ENCODE measurements around the gene AP2A2. TPM values are rescaled to one million over a fixed set of nuclear protein-coding genes. Genes with fewer than 3 reads are reported as not detected.

AP2A2 gene
- total RNA-seq, 1 experiment from 2014 or later: 62.0 TPM

DNA sequence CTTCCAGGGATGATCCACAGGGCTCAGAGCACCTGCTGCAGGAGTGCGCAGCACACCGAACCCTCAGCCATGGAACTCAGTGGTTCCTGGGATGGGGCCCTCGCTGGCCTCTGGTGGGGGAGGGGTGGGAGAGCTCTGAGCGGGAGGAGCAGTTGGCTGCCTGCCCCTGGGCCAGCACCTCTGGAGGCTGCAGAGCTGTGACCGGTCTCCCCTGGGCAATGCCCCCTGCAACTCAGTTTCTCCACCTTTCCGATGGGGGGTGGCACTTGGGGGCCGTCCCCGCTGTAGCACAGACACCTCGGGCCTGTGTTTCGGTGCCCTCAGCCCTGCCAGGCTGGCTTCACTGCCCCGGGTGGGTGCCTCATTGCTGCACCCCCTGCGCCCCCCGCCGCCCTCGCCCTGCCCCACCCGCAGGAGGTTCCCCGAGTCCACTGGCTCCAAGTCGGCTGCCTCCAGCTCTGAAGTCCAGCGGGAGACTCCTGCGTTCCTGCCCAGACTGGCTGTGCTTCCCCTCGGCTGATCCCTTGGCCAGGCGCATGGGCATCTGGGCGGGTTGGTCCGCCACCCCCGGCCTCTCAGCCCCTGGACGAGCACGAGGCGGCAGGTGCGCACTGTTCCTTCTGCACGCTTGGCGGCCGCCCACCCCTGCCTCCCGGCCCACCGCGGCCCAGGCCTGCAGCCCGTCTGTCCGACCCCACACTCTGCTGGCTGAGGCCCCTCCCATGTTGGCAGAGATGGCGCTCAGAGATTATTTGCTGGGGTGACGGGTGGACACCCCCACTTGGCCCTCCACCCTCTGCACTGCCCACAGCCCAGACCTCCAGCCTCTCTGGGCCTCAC, 109.0 kb downstream of the AP2A2 start:
- CTCF ChIA-PET: no interaction called here
- H3K36me3 ChIP-seq (ENCODE audit: insufficient read depth, low read length, poor library complexity, severe bottlenecking): no peaks in the 10 kb centered on the region
- POLR2A ChIA-PET (ENCODE audit: low non-redundant PET): no interaction called here
- no peak overlapping the region for H3K27ac ChIP-seq (ENCODE audit: low read depth, low read length, poor library complexity, severe bottlenecking)
- no peaks in the 10 kb centered on the region for H3K9me3 ChIP-seq (ENCODE audit: low read depth, low read length, poor library complexity, severe bottlenecking)
- H3K4me1 ChIP-seq (ENCODE audit: insufficient read depth, low read length, poor library complexity, severe bottlenecking): no peaks in the 10 kb centered on the region
- H3K4me3 ChIP-seq (ENCODE audit: low read depth, low read length, poor library complexity, severe bottlenecking): no peak overlapping the region
- no peaks in the 10 kb centered on the region for H3K27me3 ChIP-seq (replicated peaks; ENCODE audit: insufficient read depth, low read depth, low read length, poor library complexity)
- intact Hi-C loops (cut with micrococcal nuclease; ENCODE audit: unreplicated experiment): no loop called here
- no peak for DNase-seq (ENCODE audit: low spot score)
- TF ChIP-seq, protein P1, sequence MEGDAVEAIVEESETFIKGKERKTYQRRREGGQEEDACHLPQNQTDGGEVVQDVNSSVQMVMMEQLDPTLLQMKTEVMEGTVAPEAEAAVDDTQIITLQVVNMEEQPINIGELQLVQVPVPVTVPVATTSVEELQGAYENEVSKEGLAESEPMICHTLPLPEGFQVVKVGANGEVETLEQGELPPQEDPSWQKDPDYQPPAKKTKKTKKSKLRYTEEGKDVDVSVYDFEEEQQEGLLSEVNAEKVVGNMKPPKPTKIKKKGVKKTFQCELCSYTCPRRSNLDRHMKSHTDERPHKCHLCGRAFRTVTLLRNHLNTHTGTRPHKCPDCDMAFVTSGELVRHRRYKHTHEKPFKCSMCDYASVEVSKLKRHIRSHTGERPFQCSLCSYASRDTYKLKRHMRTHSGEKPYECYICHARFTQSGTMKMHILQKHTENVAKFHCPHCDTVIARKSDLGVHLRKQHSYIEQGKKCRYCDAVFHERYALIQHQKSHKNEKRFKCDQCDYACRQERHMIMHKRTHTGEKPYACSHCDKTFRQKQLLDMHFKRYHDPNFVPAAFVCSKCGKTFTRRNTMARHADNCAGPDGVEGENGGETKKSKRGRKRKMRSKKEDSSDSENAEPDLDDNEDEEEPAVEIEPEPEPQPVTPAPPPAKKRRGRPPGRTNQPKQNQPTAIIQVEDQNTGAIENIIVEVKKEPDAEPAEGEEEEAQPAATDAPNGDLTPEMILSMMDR (conservative IDR thresholded peaks at IDR 0.05; ENCODE audit: low read depth, low read length): no peak
- no peak for TF ChIP-seq EZH2 (IDR thresholded peaks at IDR 0.05; ENCODE audit: borderline replicate concordance, low read depth, low read length, poor library complexity, severe bottlenecking)
- no TSS peak for BruUV-seq (replicated peaks)

DNA sequence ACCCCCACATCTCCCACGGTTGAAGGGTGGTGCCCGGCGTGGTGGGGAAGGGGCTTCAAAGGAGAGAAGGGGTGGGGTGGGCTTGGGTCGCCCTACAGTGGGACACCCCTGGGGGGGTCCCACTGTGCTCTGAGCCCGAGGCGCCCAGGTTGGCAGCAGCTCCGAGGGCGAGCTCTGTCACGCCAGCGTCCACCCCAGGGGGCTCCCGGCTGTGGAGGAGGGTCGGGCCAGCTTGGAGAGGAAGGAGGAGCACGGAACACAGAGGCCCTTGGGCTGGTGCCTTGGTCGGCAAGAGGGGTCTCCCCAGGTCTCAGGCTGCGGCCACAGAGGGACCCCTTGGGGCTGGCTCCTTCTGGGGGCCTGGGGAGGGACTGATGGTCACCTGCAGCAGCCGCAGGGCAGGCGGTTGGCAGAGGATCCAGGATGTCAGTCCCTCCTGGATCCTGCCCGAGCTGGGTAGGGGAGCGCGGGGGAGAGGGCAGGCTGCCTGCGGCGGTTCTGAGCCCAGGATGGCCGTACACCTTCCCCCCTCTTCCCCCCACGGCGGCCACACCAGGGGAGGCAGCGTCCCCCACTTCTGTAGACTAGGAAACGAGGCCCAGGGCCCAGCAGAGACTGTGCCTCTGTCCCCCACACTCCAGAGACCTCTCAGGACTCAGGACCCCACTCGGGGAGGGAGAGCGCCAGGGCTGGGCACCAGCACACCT, 110.1 kb downstream of the AP2A2 start:
- H3K4me1 ChIP-seq (ENCODE audit: insufficient read depth, low read length, poor library complexity, severe bottlenecking): no peaks in the 10 kb centered on the region
- BruUV-seq (replicated peaks): no TSS peak
- DNase-seq (ENCODE audit: low spot score): no peak
- H3K4me3 ChIP-seq (ENCODE audit: low read depth, low read length, poor library complexity, severe bottlenecking): no peak overlapping the region
- POLR2A ChIA-PET (ENCODE audit: low non-redundant PET): no interaction called here
- H3K9me3 ChIP-seq (ENCODE audit: low read depth, low read length, poor library complexity, severe bottlenecking): no peaks in the 10 kb centered on the region
- CTCF ChIA-PET: no interaction called here
- TF ChIP-seq, protein P1 (conservative IDR thresholded peaks at IDR 0.05; ENCODE audit: low read depth, low read length): no peak
- no peak for TF ChIP-seq EZH2 (IDR thresholded peaks at IDR 0.05; ENCODE audit: borderline replicate concordance, low read depth, low read length, poor library complexity, severe bottlenecking)
- intact Hi-C loops (cut with micrococcal nuclease; ENCODE audit: unreplicated experiment): no loop called here
- no peak overlapping the region for H3K27ac ChIP-seq (ENCODE audit: low read depth, low read length, poor library complexity, severe bottlenecking)
- no peaks in the 10 kb centered on the region for H3K27me3 ChIP-seq (replicated peaks; ENCODE audit: insufficient read depth, low read depth, low read length, poor library complexity)
- H3K36me3 ChIP-seq (ENCODE audit: insufficient read depth, low read length, poor library complexity, severe bottlenecking): no peaks in the 10 kb centered on the region

DNA sequence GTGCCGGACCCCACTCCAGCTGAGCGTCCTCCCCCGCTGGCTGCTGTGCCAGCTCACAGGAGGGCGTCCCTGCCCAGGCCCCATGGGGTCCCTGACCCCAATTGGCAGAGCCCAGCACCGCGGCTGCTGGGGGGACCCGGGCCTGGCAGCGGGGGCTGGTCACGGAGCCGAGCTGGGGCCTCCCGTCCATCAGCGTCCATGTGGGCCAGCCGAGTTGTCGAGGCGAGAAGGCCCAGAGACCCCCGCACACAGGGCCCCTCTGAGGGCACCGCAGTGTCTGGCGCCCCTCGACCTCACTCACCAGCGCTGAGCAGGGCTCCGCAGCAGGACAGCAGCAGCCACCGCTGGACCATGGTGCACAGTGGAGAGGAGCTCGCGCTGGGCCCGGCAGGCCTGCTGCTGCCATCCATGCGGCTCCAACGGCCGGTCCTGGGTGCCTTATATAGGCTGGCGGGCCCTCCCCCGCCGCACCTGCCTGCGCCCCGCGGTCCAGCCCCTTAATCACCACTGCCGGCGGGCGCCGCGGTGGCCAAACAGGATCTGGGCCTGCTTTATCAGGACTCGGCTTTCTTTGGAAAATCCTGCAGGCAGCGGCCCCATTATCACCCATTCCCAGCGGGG, 110.7 kb downstream of the AP2A2 start, which contains the start of gene MUC6:
TSS of gene MUC6 (minus strand) at position 416 of the 621 bp plus-strand sequence. CDS start at position 353, 63 bp downstream.
- Histone ChIP-seq H3K27ac (ENCODE audit: low read depth, low read length, poor library complexity, severe bottlenecking) (no peak within 1 kb of the TSS), H3K9me3 (ENCODE audit: low read depth, low read length, poor library complexity, severe bottlenecking) (no peaks in the 10 kb centered on the region), H3K4me1 (ENCODE audit: insufficient read depth, low read length, poor library complexity, severe bottlenecking) (no peaks in the 10 kb centered on the region), H3K36me3 (ENCODE audit: insufficient read depth, low read length, poor library complexity, severe bottlenecking) (no peaks in the 10 kb centered on the region), H3K4me3 (ENCODE audit: low read depth, low read length, poor library complexity, severe bottlenecking) (no peak within 1 kb of the TSS), H3K27me3 (replicated peaks; ENCODE audit: insufficient read depth, low read depth, low read length, poor library complexity) (no peaks in the 10 kb centered on the region)
- no TSS peak for BruUV-seq (replicated peaks)
- no peak for DNase-seq (ENCODE audit: low spot score)
- POLR2A ChIA-PET (ENCODE audit: low non-redundant PET): no interaction called here
- intact Hi-C loops (cut with micrococcal nuclease; ENCODE audit: unreplicated experiment): no loop called here
- TF ChIP-seq EZH2 (IDR thresholded peaks at IDR 0.05; ENCODE audit: borderline replicate concordance, low read depth, low read length, poor library complexity, severe bottlenecking): no peak
- TF ChIP-seq, protein P1 (conservative IDR thresholded peaks at IDR 0.05; ENCODE audit: low read depth, low read length): no peak
- CTCF ChIA-PET: no interaction called here
